Erythroblast (primary cell): Measurements from ENCODE around the gene NFX1.

Source experiments
- GATA1 ChIP-seq: IDR thresholded peaks from 2 replicates; pipeline ENCODE4 v1.6.1; 2011; ENCODE audit warnings: low read depth, mild to moderate bottlenecking, control low read depth, low read length, moderate library complexity
- POLR2A ChIP-seq: IDR thresholded peaks from 2 replicates; pipeline ENCODE4 v1.6.1; 2011; ENCODE audit warnings: mild to moderate bottlenecking, low read length

- TF ChIP-seq POLR2A (no peak), GATA1 (no peak)
These were observed 46.1 kb upstream of the NFX1 start for GRCh38 chr9:33244137-33244784.
